ENCODE data around the gene MKI67. TPM values are rescaled to one million over a fixed set of nuclear protein-coding genes. Genes with fewer than 3 reads are reported as not detected.

Gene MKI67
- total and polyA plus RNA-seq, 10 of the 15 experiments (the other 5 are each of a cell fraction or from before 2014, with no cell fraction given): 22.3 to 183 (median 82.9) TPM

DNA sequence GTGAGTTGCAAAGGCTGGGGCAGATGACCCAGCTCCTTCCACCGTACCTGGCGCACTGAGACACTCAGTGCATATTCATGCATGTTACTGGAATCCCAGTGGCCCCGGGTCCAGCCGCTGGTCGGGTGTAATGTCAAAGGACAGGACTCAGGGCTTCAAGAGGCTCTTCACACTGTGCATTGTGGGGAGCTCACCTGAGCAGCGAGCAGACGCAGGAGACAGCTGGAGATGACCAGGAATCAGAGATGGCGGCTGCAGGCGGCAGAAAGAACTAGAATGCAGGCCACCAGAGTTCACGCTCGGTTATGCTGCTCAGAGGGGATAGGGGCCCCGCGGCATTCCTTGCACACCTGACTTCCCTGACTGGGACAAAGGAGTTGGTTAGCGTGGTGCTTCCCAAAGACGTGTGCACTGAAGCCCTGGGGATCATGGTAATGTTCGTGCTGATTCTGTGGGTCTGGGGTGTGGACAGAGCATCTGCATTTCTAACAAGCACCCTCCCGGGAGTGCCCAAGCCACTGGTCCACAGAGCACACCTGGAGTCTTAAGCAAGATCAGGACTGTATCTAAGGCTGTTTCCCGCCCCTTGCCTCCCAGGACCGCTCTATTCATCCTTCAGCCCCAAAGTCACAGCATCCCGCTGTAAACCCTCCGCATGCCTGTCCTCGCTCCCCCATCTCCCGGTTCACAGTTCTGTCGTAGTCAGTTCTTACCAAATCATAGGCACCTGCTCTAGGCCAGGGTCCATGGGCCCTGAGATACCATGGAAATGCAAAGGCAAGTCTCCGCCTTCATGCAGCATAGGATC lies 71.0 kb downstream of the MKI67 start:
- DNase-seq (ENCODE audit: low read depth, low spot score) (no peak), ATAC-seq (no peak), FAIRE-seq (no peak)
- Histone ChIP-seq H4K20me1 (ENCODE audit: control insufficient read depth, insufficient read depth) (no peaks in the 10 kb centered on the region), H3K4me2 (ENCODE audit: control insufficient read depth, insufficient read depth) (no peak overlapping the region), H3K9ac (ENCODE audit: control insufficient read depth, insufficient read depth, low read length) (no peak overlapping the region), H3K27me3 (replicated peaks in 1 of 2; ENCODE audit: control insufficient read depth in 2 of 2, insufficient read depth in 2 of 2, low read length in 1 of 2) (no peaks in the 10 kb centered on the region), H3K27ac (ENCODE audit: control insufficient read depth, insufficient read depth) (no peak overlapping the region), H3K36me3 (ENCODE audit: control insufficient read depth in 2 of 2, insufficient read depth in 2 of 2, low read length in 1 of 2) (peaks cover 2 to 11% of the 10 kb centered on the region in 2 experiments), H3K79me2 (ENCODE audit: control insufficient read depth, insufficient read depth, low read length) (no peaks in the 10 kb centered on the region), H3K9me3 (replicated peaks; ENCODE audit: control insufficient read depth, insufficient read depth, low read length) (no peaks in the 10 kb centered on the region), H3K4me1 (ENCODE audit: control insufficient read depth, insufficient read depth, low read length) (peaks cover 8% of the 10 kb centered on the region; the same call in 1 of the 2 replicates), H3K4me3 (no peak overlapping the region), H2AFZ (ENCODE audit: control insufficient read depth, low read depth, low read length) (no peak overlapping the region)
- no peak for TF ChIP-seq SPI1 (IDR thresholded peaks at IDR 0.05; ENCODE audit: borderline replicate concordance, insufficient read depth, low read depth, low read length)
- no peak for TF ChIP-seq RBBP5 (conservative IDR thresholded peaks at IDR 0.05)
- no peak for TF ChIP-seq CEBPZ (IDR thresholded peaks at IDR 0.05; ENCODE audit: low read depth, low read length)
- TF ChIP-seq, protein P1, sequence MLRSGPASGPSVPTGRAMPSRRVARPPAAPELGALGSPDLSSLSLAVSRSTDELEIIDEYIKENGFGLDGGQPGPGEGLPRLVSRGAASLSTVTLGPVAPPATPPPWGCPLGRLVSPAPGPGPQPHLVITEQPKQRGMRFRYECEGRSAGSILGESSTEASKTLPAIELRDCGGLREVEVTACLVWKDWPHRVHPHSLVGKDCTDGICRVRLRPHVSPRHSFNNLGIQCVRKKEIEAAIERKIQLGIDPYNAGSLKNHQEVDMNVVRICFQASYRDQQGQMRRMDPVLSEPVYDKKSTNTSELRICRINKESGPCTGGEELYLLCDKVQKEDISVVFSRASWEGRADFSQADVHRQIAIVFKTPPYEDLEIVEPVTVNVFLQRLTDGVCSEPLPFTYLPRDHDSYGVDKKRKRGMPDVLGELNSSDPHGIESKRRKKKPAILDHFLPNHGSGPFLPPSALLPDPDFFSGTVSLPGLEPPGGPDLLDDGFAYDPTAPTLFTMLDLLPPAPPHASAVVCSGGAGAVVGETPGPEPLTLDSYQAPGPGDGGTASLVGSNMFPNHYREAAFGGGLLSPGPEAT (IDR thresholded peaks at IDR 0.05; ENCODE audit: low read depth): no peak
- TF ChIP-seq, protein P2, sequence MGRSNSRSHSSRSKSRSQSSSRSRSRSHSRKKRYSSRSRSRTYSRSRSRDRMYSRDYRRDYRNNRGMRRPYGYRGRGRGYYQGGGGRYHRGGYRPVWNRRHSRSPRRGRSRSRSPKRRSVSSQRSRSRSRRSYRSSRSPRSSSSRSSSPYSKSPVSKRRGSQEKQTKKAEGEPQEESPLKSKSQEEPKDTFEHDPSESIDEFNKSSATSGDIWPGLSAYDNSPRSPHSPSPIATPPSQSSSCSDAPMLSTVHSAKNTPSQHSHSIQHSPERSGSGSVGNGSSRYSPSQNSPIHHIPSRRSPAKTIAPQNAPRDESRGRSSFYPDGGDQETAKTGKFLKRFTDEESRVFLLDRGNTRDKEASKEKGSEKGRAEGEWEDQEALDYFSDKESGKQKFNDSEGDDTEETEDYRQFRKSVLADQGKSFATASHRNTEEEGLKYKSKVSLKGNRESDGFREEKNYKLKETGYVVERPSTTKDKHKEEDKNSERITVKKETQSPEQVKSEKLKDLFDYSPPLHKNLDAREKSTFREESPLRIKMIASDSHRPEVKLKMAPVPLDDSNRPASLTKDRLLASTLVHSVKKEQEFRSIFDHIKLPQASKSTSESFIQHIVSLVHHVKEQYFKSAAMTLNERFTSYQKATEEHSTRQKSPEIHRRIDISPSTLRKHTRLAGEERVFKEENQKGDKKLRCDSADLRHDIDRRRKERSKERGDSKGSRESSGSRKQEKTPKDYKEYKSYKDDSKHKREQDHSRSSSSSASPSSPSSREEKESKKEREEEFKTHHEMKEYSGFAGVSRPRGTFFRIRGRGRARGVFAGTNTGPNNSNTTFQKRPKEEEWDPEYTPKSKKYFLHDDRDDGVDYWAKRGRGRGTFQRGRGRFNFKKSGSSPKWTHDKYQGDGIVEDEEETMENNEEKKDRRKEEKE (IDR thresholded peaks at IDR 0.05): no peak
- TF ChIP-seq MXI1 (IDR thresholded peaks at IDR 0.05; ENCODE audit: low read depth, low read length): no peak
- in situ Hi-C loops (cut with MboI) (no loop called here), intact Hi-C loops (cut with micrococcal nuclease; ENCODE audit: unreplicated experiment) (no loop called here)
- ChIA-PET SMC1A (ENCODE audit: uncharacterized antibody, unreplicated experiment) (no interaction called here), CTCF (interaction anchor here (1.2 kb wide), 1 partner anchor 8 kb away, joined by 3 read pairs; no protein-coding TSS in a partner anchor), RAD21 (ENCODE audit: unreplicated experiment) (no interaction called here), POLR2A (no interaction called here)
- 92% methylated on average over 25 of the region's 25 CpGs for WGBS (ENCODE audit: insufficient coverage, insufficient replicate concordance, low lambda C conversion rate, missing lambda C conversion rate)
- no TSS peak for BruUV-seq (replicated peaks)
